Testis (tissue), 3 donors: Measurements from ENCODE around the gene FAM193B. TPM values are rescaled to one million over a fixed set of nuclear protein-coding genes. Genes with fewer than 3 reads are reported as not detected.
A peak's percentile ranks its signal among the peaks of the same experiment; 100 is the strongest.

Source experiments
- DNase-seq: peaks from one replicate; pipeline ENCODE4 v3.0.0-alpha.2; 2019
- H3K27ac ChIP-seq, 2 donors: fragments of 200-600 bp; sonication (generic); one replicate each; pipeline ENCODE4 v1.5.1; 2019
- H3K27me3 ChIP-seq: fragments of 200-600 bp; sonication (generic); one replicate; pipeline ENCODE4 v1.5.1; 2019
- H3K36me3 ChIP-seq: fragments of 200-600 bp; sonication (generic); one replicate; pipeline ENCODE4 v1.5.1; 2017; ENCODE audit warnings: low read depth; ENCODE audit errors: missing control alignments
- H3K4me1 ChIP-seq: fragments of 200-600 bp; sonication (generic); one replicate; pipeline ENCODE4 v1.5.1; 2019
- H3K4me3 ChIP-seq, 2 donors: fragments of 200-600 bp; sonication (generic); one replicate each; pipeline ENCODE4 v1.5.1; 2017 to 2019
- H3K9me3 ChIP-seq: fragments of 200-600 bp; sonication (generic); one replicate; pipeline ENCODE4 v1.5.1; 2017
- CTCF ChIP-seq, 3 experiments: fragments of 450-650 bp in 2 of 3; fragments of 200-600 bp in 1 of 3; sonication (generic) in 1 of 3; IDR thresholded peaks; one replicate each; pipeline ENCODE4 v1.5.1; 2016 to 2019; ENCODE audit warnings: antibody characterized with exemption in 3 of 3, mild to moderate bottlenecking in 2 of 3, moderate library complexity in 1 of 3
- POLR2A ChIP-seq: fragments of 450-650 bp; IDR thresholded peaks from one replicate; pipeline ENCODE4 v1.6.1; 2017; ENCODE audit warnings: antibody characterized with exemption, mild to moderate bottlenecking, moderate library complexity
- WGBS, 2 donors: methylation state at CpG; one replicate each; pipeline ENCODE4 v1.1.5; 2018; 5-methylcytosine and 5-hydroxymethylcytosine counted together
- intact Hi-C: fragments of 100-400 bp; cut with DNase I; formaldehyde crosslinking; loops from one replicate; pipeline ENCODE4 v1.15.1; 2023; ENCODE audit warnings: low total_unique reads
- polyA plus RNA-seq: library from polyadenylated mRNA; stranded (reverse); fragments of 350-450 nt; fragmentation: Illumina TruSeq; extraction: RNeasy Lipid Tissue Mini Kit (QIAGEN cat#74804); gene quantifications from one replicate; pipeline ENCODE4 v1.2.3, GENCODE V29; 2014; ENCODE audit warnings: low read depth, low replicate concordance; ENCODE audit not compliant: insufficient read depth
- total RNA-seq, 2 donors: library from RNA; depleted of rRNA; stranded (reverse); fragments of >200 nt; gene quantifications; one replicate each; pipeline ENCODE4 v1.2.3, GENCODE V29; 2016

The FAM193B gene
- total and polyA plus RNA-seq, 3 donors from 2014 or later: 81.3 to 157 (median 111) TPM

- intact Hi-C loops: no loop called here
- peak; percentile 69 for DNase-seq
- H3K36me3 ChIP-seq: no peaks in the 10 kb centered on the region
- no peaks in the 10 kb centered on the region for H3K9me3 ChIP-seq
- TF ChIP-seq CTCF (IDR thresholded peaks at IDR 0.05) (no peak), POLR2A (no peak)
- WGBS, 2 donors: 70 to 77% methylated on average over 4 of the region's 4 CpGs
- H3K27ac ChIP-seq: peak overlapping the region in 1 of 2 donors; percentile 16
- H3K27me3 ChIP-seq: no peaks in the 10 kb centered on the region
- no peak overlapping the region for H3K4me3 ChIP-seq
- no peaks in the 10 kb centered on the region for H3K4me1 ChIP-seq
Observed at GRCh38 chr5:177545487-177546257, 8.7 kb downstream of the FAM193B start.

GRCh38 chr5:177542816-177543465 lies 11.4 kb downstream of the FAM193B start:
- intact Hi-C loops: no loop called here
- H3K4me3 ChIP-seq: no peak overlapping the region
- no peaks in the 10 kb centered on the region for H3K27me3 ChIP-seq
- no peak overlapping the region for H3K27ac ChIP-seq
- peaks cover 13% of the 10 kb centered on the region for H3K4me1 ChIP-seq
- H3K36me3 ChIP-seq: no peaks in the 10 kb centered on the region
- H3K9me3 ChIP-seq: no peaks in the 10 kb centered on the region
- 91 to 96% methylated on average over 4 of the region's 4 CpGs for WGBS, 2 donors
- DNase-seq: no peak
- TF ChIP-seq POLR2A (no peak), CTCF (IDR thresholded peaks at IDR 0.05) (no peak)

GRCh38 chr5:177540438-177540837 lies 13.9 kb downstream of the FAM193B start:
- Histone ChIP-seq H3K36me3 (no peaks in the 10 kb centered on the region), H3K4me1 (peaks cover 31% of the 10 kb centered on the region), H3K4me3 (no peak overlapping the region), H3K27me3 (no peaks in the 10 kb centered on the region), H3K9me3 (no peaks in the 10 kb centered on the region), H3K27ac (no peak overlapping the region)
- DNase-seq: no peak
- intact Hi-C loops: no loop called here
- TF ChIP-seq CTCF (IDR thresholded peaks at IDR 0.05) (no peak), POLR2A (no peak)
- WGBS, 2 donors: 82 to 97% methylated on average over 3 of the region's 3 CpGs

GRCh38 chr5:177539411-177539810 lies 15.0 kb downstream of the FAM193B start:
- intact Hi-C loops: no loop called here
- Histone ChIP-seq H3K27me3 (no peaks in the 10 kb centered on the region), H3K4me3 (no peak overlapping the region), H3K27ac (peak overlapping the region in 1 of 2 donors; percentile 30), H3K36me3 (no peaks in the 10 kb centered on the region), H3K4me1 (peaks cover 31% of the 10 kb centered on the region), H3K9me3 (no peaks in the 10 kb centered on the region)
- DNase-seq: no peak
- whole genome bisulfite sequencing, 2 donors: 71 to 76% methylated on average over 2 of the region's 2 CpGs
- TF ChIP-seq POLR2A (no peak), CTCF (IDR thresholded peaks at IDR 0.05) (no peak)
